Measurements from ENCODE around the gene APP.

APP gene

GRCh38 chr21:25955646-25956045 lies 214.9 kb downstream of the APP start:
- TF ChIP-seq CEBPB (IDR thresholded peaks at IDR 0.05) = no peak
- no peak for TF ChIP-seq EGR1 (IDR thresholded peaks at IDR 0.05)
- no peak for TF ChIP-seq TCF12 (IDR thresholded peaks at IDR 0.05; ENCODE audit: low read depth)
- no peak for TF ChIP-seq TAF1 (IDR thresholded peaks at IDR 0.05; ENCODE audit: low read depth)
- no peak for TF ChIP-seq YY1 (IDR thresholded peaks at IDR 0.05; ENCODE audit: low read depth)
- TF ChIP-seq EP300 (IDR thresholded peaks at IDR 0.05; ENCODE audit: borderline replicate concordance) = no peak
- no peak for TF ChIP-seq MAX (IDR thresholded peaks at IDR 0.05)
- TF ChIP-seq FOXM1 (IDR thresholded peaks at IDR 0.05; ENCODE audit: borderline replicate concordance, low read depth) = no peak
- TF ChIP-seq REST (IDR thresholded peaks at IDR 0.05; ENCODE audit: low read depth) = no peak
- TF ChIP-seq CREB1 (IDR thresholded peaks at IDR 0.05; ENCODE audit: low read depth) = no peak
- TF ChIP-seq RAD21 (IDR thresholded peaks at IDR 0.05; ENCODE audit: low read depth) = no peak
- TF ChIP-seq NFIC (IDR thresholded peaks at IDR 0.05) = no peak

- TF ChIP-seq YY1 (IDR thresholded peaks at IDR 0.05; ENCODE audit: low read depth) (no peak), EP300 (IDR thresholded peaks at IDR 0.05; ENCODE audit: borderline replicate concordance) (no peak), TCF12 (IDR thresholded peaks at IDR 0.05; ENCODE audit: low read depth) (no peak), RAD21 (IDR thresholded peaks at IDR 0.05; ENCODE audit: low read depth) (no peak), CEBPB (IDR thresholded peaks at IDR 0.05) (no peak), FOXM1 (IDR thresholded peaks at IDR 0.05; ENCODE audit: borderline replicate concordance, low read depth) (no peak), ZBTB7A (IDR thresholded peaks at IDR 0.05; ENCODE audit: low read depth) (no peak), NFIC (IDR thresholded peaks at IDR 0.05) (no peak), MAX (IDR thresholded peaks at IDR 0.05) (no peak), REST (IDR thresholded peaks at IDR 0.05; ENCODE audit: low read depth) (no peak), CREB1 (IDR thresholded peaks at IDR 0.05; ENCODE audit: low read depth) (no peak), USF1 (IDR thresholded peaks at IDR 0.05) (no peak), TAF1 (IDR thresholded peaks at IDR 0.05; ENCODE audit: low read depth) (no peak), TEAD4 (IDR thresholded peaks at IDR 0.05) (no peak), EGR1 (IDR thresholded peaks at IDR 0.05) (no peak)
These were observed 216.9 kb downstream of the APP start for GRCh38 chr21:25953659-25954058.

GRCh38 chr21:25953196-25953595 lies 217.4 kb downstream of the APP start:
- no peak for TF ChIP-seq RAD21 (IDR thresholded peaks at IDR 0.05; ENCODE audit: low read depth)
- no peak for TF ChIP-seq FOXM1 (IDR thresholded peaks at IDR 0.05; ENCODE audit: borderline replicate concordance, low read depth)
- TF ChIP-seq EGR1 (IDR thresholded peaks at IDR 0.05) = no peak
- no peak for TF ChIP-seq TCF12 (IDR thresholded peaks at IDR 0.05; ENCODE audit: low read depth)
- no peak for TF ChIP-seq REST (IDR thresholded peaks at IDR 0.05; ENCODE audit: low read depth)
- TF ChIP-seq CEBPB (IDR thresholded peaks at IDR 0.05) = no peak
- TF ChIP-seq TEAD4 (IDR thresholded peaks at IDR 0.05) = no peak
- TF ChIP-seq CREB1 (IDR thresholded peaks at IDR 0.05; ENCODE audit: low read depth) = no peak
- TF ChIP-seq TAF1 (IDR thresholded peaks at IDR 0.05; ENCODE audit: low read depth) = no peak
- TF ChIP-seq MAX (IDR thresholded peaks at IDR 0.05) = no peak
- no peak for TF ChIP-seq USF1 (IDR thresholded peaks at IDR 0.05)
- no peak for TF ChIP-seq YY1 (IDR thresholded peaks at IDR 0.05; ENCODE audit: low read depth)
- TF ChIP-seq EP300 (IDR thresholded peaks at IDR 0.05; ENCODE audit: borderline replicate concordance) = no peak
- no peak for TF ChIP-seq ZBTB7A (IDR thresholded peaks at IDR 0.05; ENCODE audit: low read depth)
- no peak for TF ChIP-seq NFIC (IDR thresholded peaks at IDR 0.05)

- TF ChIP-seq REST (IDR thresholded peaks at IDR 0.05; ENCODE audit: low read depth) = no peak
- no peak for TF ChIP-seq TAF1 (IDR thresholded peaks at IDR 0.05; ENCODE audit: low read depth)
- no peak for TF ChIP-seq RAD21 (IDR thresholded peaks at IDR 0.05; ENCODE audit: low read depth)
- TF ChIP-seq CEBPB (IDR thresholded peaks at IDR 0.05) = no peak
- TF ChIP-seq USF1 (IDR thresholded peaks at IDR 0.05) = no peak
- no peak for TF ChIP-seq CREB1 (IDR thresholded peaks at IDR 0.05; ENCODE audit: low read depth)
- no peak for TF ChIP-seq TEAD4 (IDR thresholded peaks at IDR 0.05)
- no peak for TF ChIP-seq ZBTB7A (IDR thresholded peaks at IDR 0.05; ENCODE audit: low read depth)
- no peak for TF ChIP-seq TCF12 (IDR thresholded peaks at IDR 0.05; ENCODE audit: low read depth)
- TF ChIP-seq EGR1 (IDR thresholded peaks at IDR 0.05) = no peak
- TF ChIP-seq EP300 (IDR thresholded peaks at IDR 0.05; ENCODE audit: borderline replicate concordance) = no peak
These were observed 218.3 kb downstream of the APP start for GRCh38 chr21:25952306-25952705.

All from Ishikawa (cell line).